Right cardiac atrium (tissue), 5 donors: Measurements from ENCODE around the gene ELN. TPM values are rescaled to one million over a fixed set of nuclear protein-coding genes. Genes with fewer than 3 reads are reported as not detected.

Source experiments
- ATAC-seq, 2 donors: fragments of 200-7000 bp; cut with Tn5 transposase; one replicate each; pipeline versions ENCODE4 v1.8.0 to v1.9.1; 2020; ENCODE audit warnings: moderate library complexity in 2 of 2, mild to moderate bottlenecking in 1 of 2
- DNase-seq, 3 donors: peaks; one replicate each; pipeline ENCODE4 v3.0.0-alpha.2; 2020
- H3K27ac ChIP-seq: one replicate; pipeline ENCODE4 v1.5.1; 2013; ENCODE audit warnings: mild to moderate bottlenecking, low read length, control low read depth, moderate library complexity
- H3K27me3 ChIP-seq: one replicate; pipeline ENCODE4 v1.6.1; 2013; ENCODE audit not compliant: control insufficient read depth, insufficient read depth
- H3K4me1 ChIP-seq: one replicate; pipeline ENCODE4 v1.6.1; 2013; ENCODE audit warnings: low read length; ENCODE audit not compliant: control insufficient read depth, insufficient read depth
- H3K4me3 ChIP-seq: one replicate; pipeline ENCODE4 v1.5.1; 2013; ENCODE audit warnings: low read length, control low read depth
- H3K9me3 ChIP-seq: one replicate; pipeline ENCODE4 v1.6.1; 2013; ENCODE audit warnings: low read length; ENCODE audit not compliant: control insufficient read depth
- WGBS: extraction: QIAGEN DNeasy Blood & Tissue Kit; methylation state at CpG from one replicate; pipeline ENCODE4 v1.1.7; 2013; 5-methylcytosine and 5-hydroxymethylcytosine counted together
- intact Hi-C, 4 donors: fragments of 100-400 bp; cut with DNase I; formaldehyde crosslinking; loops; one replicate each; pipeline versions ENCODE4 v1.11.0 to v1.14.0; 2022 to 2023
- polyA plus RNA-seq: library from polyadenylated mRNA; stranded (reverse); fragments of 200-250 nt; gene quantifications from one replicate; pipeline ENCODE4 v1.2.3, GENCODE V29; 2013
- total RNA-seq, 4 donors: library from RNA; stranded (reverse); fragmentation: NEBNext Ultra II Directional; extraction: Animal tissue kit (Norgen Biotek cat#: 25700); gene quantifications; one replicate each; pipeline ENCODE4 v1.2.1, GENCODE V29; 2021
- donor health status: healthy with polysubstance abuse.
- donor health status: DM: no; HTN: yes; CAD: no.
- donor health status: DM: no; HTN: no; CAD: no.
- donor health status: DM: no; HTN: yes; CAD: no; lungs with severe emphysema.
- donor health status: DM: yes; HTN: yes; CAD: no.

The ELN gene
- total and polyA plus RNA-seq, 5 donors: 73.4 to 323 (median 115) TPM

DNA sequence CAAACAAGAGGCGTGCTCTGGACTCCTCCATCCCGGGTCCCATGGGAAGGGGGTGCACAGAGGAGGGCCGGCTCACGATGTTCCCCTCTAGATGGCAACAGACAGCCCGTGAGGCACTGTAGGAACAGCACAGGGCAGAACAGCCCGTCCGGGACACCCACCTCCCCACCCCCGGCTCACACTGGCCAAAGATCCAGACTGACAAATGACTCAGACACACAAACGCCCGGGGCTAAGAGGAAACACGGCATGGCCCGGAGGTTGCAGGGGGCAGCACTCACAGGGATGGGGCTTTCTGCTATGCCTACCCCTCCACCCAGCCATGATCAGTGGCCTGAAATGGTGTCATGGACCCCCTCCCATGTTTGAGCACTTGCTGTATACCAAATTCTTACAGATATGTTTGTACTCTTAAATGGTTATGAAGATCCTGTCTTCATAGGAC lies 4.9 kb upstream of the ELN start:
- Histone ChIP-seq H3K27ac (no peak overlapping the region), H3K4me1 (peaks cover 4% of the 10 kb centered on the region), H3K27me3 (no peaks in the 10 kb centered on the region), H3K9me3 (no peaks in the 10 kb centered on the region), H3K4me3 (no peak overlapping the region)
- DNase-seq: peak; percentile 82 to 91 (median 86)
- intact Hi-C loops: loop anchor here in 1 of 4 donors (10.0 kb wide), 1 partner anchor 128 kb away; no protein-coding TSS in a partner anchor
- 18% methylated on average over 12 of the region's 12 CpGs for WGBS
- ATAC-seq: peak; percentile 62 to 64

DNA sequence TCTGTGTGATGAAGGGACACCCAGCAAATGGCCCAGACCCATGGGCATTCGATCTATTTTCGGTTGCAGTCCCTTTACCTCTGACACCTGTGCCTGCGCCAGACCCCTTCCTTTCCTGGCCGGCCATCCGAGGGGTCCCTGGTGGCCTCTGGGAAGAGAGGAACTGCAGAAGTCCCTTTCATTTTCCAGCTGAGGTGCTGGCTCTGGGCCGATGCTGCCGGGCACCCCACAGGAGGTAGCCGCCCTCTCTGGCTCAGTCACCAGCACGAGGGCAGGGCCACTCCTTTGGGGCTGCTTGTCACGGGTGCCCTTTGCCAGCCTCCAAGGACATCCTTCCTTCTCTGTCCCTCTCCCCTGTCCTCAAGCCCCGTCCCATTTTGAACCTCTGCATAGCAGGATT lies 4.2 kb upstream of the ELN start:
- intact Hi-C loops: loop anchor here in 1 of 4 donors (10.0 kb wide), 1 partner anchor 129 kb away; no protein-coding TSS in a partner anchor
- no peaks in the 10 kb centered on the region for H3K27me3 ChIP-seq
- H3K27ac ChIP-seq: no peak overlapping the region
- peaks cover 4% of the 10 kb centered on the region for H3K4me1 ChIP-seq
- H3K9me3 ChIP-seq: no peaks in the 10 kb centered on the region
- ATAC-seq (no peak), DNase-seq (peak in 1 of 3 donors; percentile 57)
- 79% methylated on average over 11 of the region's 11 CpGs for WGBS
- no peak overlapping the region for H3K4me3 ChIP-seq

DNA sequence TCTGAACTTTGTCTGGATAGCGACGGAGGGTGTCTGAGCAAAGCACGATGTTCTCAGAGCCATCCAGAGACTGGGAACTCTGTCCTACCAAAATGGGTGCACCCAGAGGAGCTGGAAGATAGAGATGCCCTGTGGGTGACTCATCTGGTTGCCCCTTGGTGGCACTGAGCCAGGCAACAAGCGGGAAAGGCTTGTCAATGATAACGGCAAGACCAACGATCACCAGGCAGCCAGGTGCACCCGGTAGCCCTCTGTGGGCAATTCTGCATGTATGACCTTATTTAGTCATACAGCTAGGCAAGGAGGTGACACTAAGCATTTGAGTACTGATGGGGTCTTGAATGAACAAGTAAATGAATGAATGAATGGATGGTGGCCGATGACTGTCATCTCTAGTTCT lies 2.8 kb upstream of the ELN start:
- Histone ChIP-seq H3K9me3 (no peaks in the 10 kb centered on the region), H3K4me1 (peaks cover 8% of the 10 kb centered on the region), H3K4me3 (no peak overlapping the region), H3K27me3 (no peaks in the 10 kb centered on the region), H3K27ac (no peak overlapping the region)
- intact Hi-C loops: loop anchor here (5.0 to 10.0 kb wide), 4 partner anchors 33 to 158 kb away; no protein-coding TSS in a partner anchor
- DNase-seq (peak in 2 of 3 donors; percentile 35 to 36), ATAC-seq (no peak)
- WGBS: 71% methylated on average over 8 of the region's 8 CpGs

DNA sequence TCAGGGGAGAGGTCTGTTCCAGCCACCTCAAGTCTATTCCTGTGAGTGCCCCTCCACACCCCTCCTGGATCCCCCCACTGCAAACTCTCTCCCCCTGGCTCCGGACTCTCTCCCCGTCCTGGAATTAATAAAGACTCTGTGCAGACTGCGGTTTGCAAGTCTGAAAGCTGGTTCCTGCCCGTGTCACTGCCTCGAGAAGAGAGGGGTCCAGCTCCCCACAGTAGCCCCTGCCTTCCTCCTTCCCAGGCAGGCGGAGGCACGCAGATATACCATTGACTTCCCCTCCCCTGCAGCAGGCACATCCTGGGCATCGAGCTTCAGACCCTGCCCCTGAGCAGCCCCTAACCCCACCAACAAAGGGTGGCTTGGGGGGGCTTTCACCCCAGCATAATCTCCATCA lies 2.2 kb upstream of the ELN start:
- no peaks in the 10 kb centered on the region for H3K27me3 ChIP-seq
- ATAC-seq: no peak
- WGBS: 73% methylated on average over 8 of the region's 8 CpGs
- H3K27ac ChIP-seq: no peak overlapping the region
- no peak overlapping the region for H3K4me3 ChIP-seq
- peaks cover 8% of the 10 kb centered on the region for H3K4me1 ChIP-seq
- intact Hi-C loops: loop anchor here (2.0 to 10.0 kb wide), 5 partner anchors 33 to 159 kb away; no protein-coding TSS in a partner anchor
- H3K9me3 ChIP-seq: no peaks in the 10 kb centered on the region
- peak in 2 of 3 donors; percentile 18 to 19 for DNase-seq

DNA sequence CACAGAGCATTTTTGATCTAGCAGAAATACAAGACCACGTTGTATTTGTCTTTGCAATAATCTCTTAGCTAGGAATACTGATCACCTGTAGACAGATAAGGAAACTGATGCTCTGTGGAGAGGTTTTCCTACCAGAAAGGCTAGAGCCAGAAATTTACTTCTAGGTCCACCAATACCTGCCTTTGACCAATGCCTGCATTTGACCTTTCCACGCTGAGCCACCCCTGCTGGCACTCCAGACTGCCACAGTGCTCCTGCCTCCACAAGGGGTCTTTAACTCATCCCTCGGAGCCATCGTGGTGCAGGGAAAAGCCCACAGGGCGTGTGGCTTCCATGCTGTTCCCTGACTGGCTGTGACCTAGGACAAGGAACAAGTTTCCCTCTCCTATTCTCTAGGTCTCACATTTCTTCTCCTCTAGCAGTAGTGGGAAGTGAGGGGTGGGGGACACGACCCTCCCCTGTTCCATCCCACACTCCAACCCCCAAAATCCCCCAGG lies 1.5 kb upstream of the ELN start:
- Histone ChIP-seq H3K27ac (no peak overlapping the region), H3K27me3 (no peaks in the 10 kb centered on the region), H3K9me3 (no peaks in the 10 kb centered on the region), H3K4me1 (peaks cover 8% of the 10 kb centered on the region), H3K4me3 (no peak overlapping the region)
- intact Hi-C loops: loop anchor here (2.0 to 10.0 kb wide), 5 partner anchors 34 to 160 kb away; no protein-coding TSS in a partner anchor
- WGBS: 28% methylated on average over 6 of the region's 6 CpGs
- ATAC-seq (no peak), DNase-seq (no peak)

DNA sequence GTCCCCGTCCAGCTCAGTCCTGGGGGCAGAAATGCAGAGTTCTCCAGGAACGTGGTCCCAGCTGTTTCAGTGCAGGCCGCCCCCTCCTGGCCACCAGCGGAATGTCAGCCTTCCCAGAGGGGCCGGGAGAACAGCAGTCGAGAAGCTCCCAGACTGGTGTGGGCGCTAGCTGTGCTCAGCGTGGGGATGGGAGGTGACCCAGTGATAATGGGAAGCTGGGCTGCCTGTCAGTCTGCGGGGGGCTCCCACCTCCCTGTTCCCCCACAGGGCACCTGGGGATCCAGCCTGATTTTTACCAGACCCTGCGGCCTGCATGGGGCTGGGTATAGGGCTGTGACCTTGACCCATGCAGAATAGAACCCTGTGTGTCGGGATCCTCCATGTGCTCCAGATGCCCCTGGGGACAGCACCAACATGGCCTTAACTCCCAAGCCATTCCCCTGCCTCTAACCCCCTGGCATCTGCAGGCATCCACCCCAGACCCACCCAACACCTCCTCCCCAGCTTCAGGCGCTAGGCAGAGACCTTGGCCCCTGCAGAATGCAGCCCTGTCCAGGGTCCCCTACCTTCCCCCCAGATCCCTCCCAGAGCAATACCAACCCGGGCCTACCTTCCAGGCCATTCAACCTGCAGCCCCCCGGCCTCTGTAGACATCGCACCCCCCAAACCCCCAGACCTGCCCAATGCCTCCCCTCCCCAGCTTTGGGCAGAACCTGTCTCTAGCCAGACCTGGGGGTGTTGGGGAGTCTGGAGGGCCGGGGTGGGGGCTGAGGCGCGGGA lies 880 bp upstream of the ELN start:
- H3K27ac ChIP-seq: peak overlapping the region; percentile 3
- no peaks in the 10 kb centered on the region for H3K9me3 ChIP-seq
- DNase-seq (peak; percentile 84 to 95 (median 94)), ATAC-seq (peak; percentile 57 to 64)
- peaks cover 7% of the 10 kb centered on the region for H3K4me1 ChIP-seq
- intact Hi-C loops: loop anchor here (2.0 to 10.0 kb wide), 5 partner anchors 35 to 160 kb away; no protein-coding TSS in a partner anchor
- peak overlapping the region; percentile 68 for H3K4me3 ChIP-seq
- no peaks in the 10 kb centered on the region for H3K27me3 ChIP-seq
- 17% methylated on average over 18 of the region's 18 CpGs for WGBS

DNA sequence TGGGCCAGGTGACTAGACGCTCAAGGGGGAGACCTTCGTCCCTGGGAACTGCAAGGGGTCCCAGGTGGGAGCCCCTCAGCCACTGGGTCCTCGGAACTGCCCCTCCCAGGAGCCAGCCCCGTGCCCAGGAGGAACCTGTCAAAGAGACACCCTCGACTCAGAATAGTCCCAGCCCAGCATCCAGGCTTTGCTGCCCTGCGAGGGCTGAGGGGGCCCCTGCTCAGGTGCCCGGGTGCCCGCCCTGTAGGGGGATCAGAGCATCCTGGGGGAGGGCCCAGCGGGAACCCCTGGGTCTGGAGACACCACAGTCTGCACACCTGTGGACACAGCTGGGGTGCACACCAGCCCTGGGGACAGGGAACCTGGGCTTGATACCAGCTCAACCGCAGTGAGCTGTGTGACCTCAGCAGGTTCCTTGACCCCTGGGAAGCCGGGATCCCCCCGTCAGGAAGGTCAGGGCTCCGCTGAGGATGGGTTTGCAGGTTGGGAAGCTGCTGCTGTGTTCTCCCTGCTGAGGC lies 407 bp downstream of the ELN start:
- H3K27me3 ChIP-seq: no peaks in the 10 kb centered on the region
- intact Hi-C loops: loop anchor here (5.0 to 10.0 kb wide), 4 partner anchors 36 to 161 kb away; no protein-coding TSS in a partner anchor
- DNase-seq (peak in 2 of 3 donors; percentile 38 to 62), ATAC-seq (no peak)
- H3K4me3 ChIP-seq: peak overlapping the region; percentile 68
- H3K4me1 ChIP-seq: peaks cover 3% of the 10 kb centered on the region
- H3K27ac ChIP-seq: peak overlapping the region; percentile 67
- no peaks in the 10 kb centered on the region for H3K9me3 ChIP-seq
- 26% methylated on average over 13 of the region's 13 CpGs for WGBS

DNA sequence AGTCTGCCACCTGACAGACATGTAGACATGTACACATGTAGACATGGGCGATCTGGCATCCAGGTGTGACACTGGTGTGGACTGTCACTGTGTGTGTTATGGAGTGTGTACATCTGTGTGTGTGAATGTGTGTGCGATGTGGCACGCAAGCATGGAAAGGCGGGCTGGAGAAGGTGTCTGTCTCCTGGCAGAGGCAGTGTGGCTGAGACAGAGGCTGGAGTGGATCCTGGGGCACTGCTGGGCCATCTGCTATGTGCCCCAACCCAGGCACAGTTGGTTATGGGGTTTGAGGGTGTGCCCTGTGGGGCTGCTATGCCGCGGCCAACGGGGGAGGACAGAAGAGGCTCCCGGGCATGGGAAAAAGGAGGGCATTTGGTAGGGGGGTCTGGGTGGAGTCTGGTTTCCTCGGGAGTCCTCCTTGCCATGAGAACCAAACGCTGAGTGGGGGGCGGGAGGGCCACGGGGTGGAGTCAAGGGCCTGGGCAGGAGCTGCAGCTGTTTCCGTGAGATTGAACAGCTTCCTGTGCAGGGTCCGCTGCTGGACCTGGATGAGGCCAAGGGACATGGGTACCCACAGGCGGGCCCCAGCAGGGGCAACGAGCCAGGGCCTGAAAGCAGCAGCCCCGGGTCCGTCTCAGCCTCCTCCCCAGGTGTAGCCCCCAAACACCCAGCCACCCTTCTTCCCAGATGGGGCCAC lies 1.3 kb downstream of the ELN start:
- Histone ChIP-seq H3K27ac (peak overlapping the region; percentile 53), H3K4me3 (peak overlapping the region; percentile 68), H3K4me1 (peaks cover 3% of the 10 kb centered on the region), H3K27me3 (no peaks in the 10 kb centered on the region), H3K9me3 (no peaks in the 10 kb centered on the region)
- 26% methylated on average over 18 of the region's 18 CpGs for WGBS
- intact Hi-C loops: loop anchor here (5.0 to 10.0 kb wide), 4 partner anchors 37 to 162 kb away; no protein-coding TSS in a partner anchor
- DNase-seq (peak; percentile 62 to 85 (median 85)), ATAC-seq (no peak)

DNA sequence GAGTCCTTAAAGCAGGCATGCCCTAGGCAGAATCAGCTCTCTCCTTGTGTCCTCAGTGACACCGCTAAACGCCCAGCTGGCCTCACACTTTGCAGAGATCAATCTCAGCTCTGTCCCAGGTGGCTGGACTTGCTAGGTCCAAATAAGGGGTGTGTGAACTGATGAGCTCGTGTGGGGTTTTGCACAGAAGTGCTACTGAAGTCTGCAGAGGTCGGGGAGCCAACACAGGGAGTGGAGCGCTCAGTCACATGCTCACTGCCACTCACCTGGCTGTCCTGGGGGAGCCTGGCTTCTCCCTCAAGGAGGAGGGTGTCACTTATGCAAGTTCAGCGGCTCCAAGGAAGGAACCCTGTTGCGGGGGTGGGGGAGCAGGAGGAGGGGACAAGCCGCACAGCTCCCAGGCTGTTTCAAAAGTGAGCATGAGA lies 2.0 kb downstream of the ELN start:
- peak overlapping the region; percentile 53 for H3K27ac ChIP-seq
- H3K27me3 ChIP-seq: no peaks in the 10 kb centered on the region
- no peak for ATAC-seq
- H3K4me3 ChIP-seq: peak overlapping the region; percentile 68
- 26% methylated on average over 8 of the region's 8 CpGs for WGBS
- DNase-seq: peak; percentile 44 to 70 (median 63)
- intact Hi-C loops: loop anchor here (5.0 to 10.0 kb wide), 6 partner anchors 38 to 163 kb away; no protein-coding TSS in a partner anchor
- H3K4me1 ChIP-seq: peaks cover 3% of the 10 kb centered on the region
- H3K9me3 ChIP-seq: no peaks in the 10 kb centered on the region

DNA sequence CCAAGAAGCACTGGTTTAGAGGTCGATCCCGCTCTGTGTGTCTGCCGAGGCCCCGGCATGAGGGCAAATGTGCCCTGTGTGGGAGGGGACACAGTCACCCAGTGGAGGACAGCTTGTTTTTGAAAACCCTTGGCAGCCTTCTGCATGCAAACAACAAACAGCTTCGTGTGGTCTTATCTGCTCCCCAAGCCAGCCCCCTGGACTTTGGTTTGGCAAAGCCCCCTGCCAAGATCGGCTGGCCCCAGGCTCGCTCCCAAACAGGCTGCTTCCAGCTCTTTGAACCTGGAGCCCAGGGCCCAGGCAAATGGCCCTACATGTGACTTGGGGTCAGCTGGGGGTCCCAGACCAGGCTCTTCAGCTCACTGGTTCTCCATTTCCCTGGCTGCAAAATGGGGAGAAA lies 2.9 kb downstream of the ELN start:
- Histone ChIP-seq H3K4me1 (peaks cover 3% of the 10 kb centered on the region), H3K27ac (peak overlapping the region; percentile 24), H3K9me3 (no peaks in the 10 kb centered on the region), H3K27me3 (no peaks in the 10 kb centered on the region), H3K4me3 (peak overlapping the region; percentile 29)
- intact Hi-C loops: loop anchor here in 2 of 4 donors (5.0 kb wide), 2 partner anchors 49 to 139 kb away; no protein-coding TSS in a partner anchor
- DNase-seq (peak in 2 of 3 donors; percentile 70 to 71), ATAC-seq (no peak)
- 51% methylated on average over 7 of the region's 7 CpGs for WGBS
